SU-DHL-6 (cell line): ENCODE results near the gene HSDL2.
A peak's percentile ranks its signal among the peaks of the same experiment; 100 is the strongest.

Experiments used
- H2AFZ ChIP-seq: fragments of 200-600 bp; sonication (generic); 2 replicates; pipeline ENCODE4 v1.6.1; 2014; ENCODE audit warnings: low read depth, mild to moderate bottlenecking, moderate library complexity, mixed read lengths, antibody characterized with exemption, low read length; ENCODE audit not compliant: severe bottlenecking
- H3F3A ChIP-seq: fragments of 200-600 bp; shearing (Covaris generic); 2 replicates; pipeline ENCODE4 v1.6.0; 2016; ENCODE audit warnings: antibody characterized with exemption, mild to moderate bottlenecking; ENCODE audit not compliant: insufficient read depth
- H3K27ac ChIP-seq: fragments of 200-600 bp; sonication (generic); 2 replicates; pipeline ENCODE4 v1.5.1; 2016; ENCODE audit warnings: low read depth, mild to moderate bottlenecking, low read length, moderate library complexity, mixed read lengths
- H3K27me3 ChIP-seq: fragments of 200-600 bp; sonication (generic), shearing (Covaris generic); 2 replicates; pipeline ENCODE4 v1.6.0; 2014; ENCODE audit warnings: mild to moderate bottlenecking, low read length
- H3K36me3 ChIP-seq: fragments of 200-600 bp; sonication (generic); 2 replicates; pipeline ENCODE4 v1.6.1; 2014; ENCODE audit warnings: mild to moderate bottlenecking, low read length, mixed read lengths
- H3K4me2 ChIP-seq: fragments of 300-600, 200-600 bp; shearing (Covaris generic), sonication (generic); 2 replicates; pipeline ENCODE4 v1.6.0; 2014; ENCODE audit warnings: low read length, low read depth, mild to moderate bottlenecking; ENCODE audit not compliant: poor library complexity, severe bottlenecking
- H3K4me3 ChIP-seq: fragments of 200-600 bp; sonication (generic); 2 replicates; pipeline ENCODE4 v1.5.1; 2014; ENCODE audit warnings: antibody characterized with exemption, low read length, mild to moderate bottlenecking, mixed read lengths; ENCODE audit not compliant: insufficient read depth, poor library complexity, severe bottlenecking
- H3K79me2 ChIP-seq: fragments of 200-600 bp; sonication (generic); 2 replicates; pipeline ENCODE4 v1.6.1; 2014; ENCODE audit warnings: mild to moderate bottlenecking, low read length, moderate library complexity; ENCODE audit not compliant: insufficient read depth
- H3K9ac ChIP-seq: fragments of 200-600 bp; sonication (generic); 2 replicates; pipeline ENCODE4 v1.7.0; 2014; ENCODE audit warnings: mild to moderate bottlenecking, low read length
- H3K9me2 ChIP-seq: fragments of 200-600 bp; sonication (generic); replicated peaks from 2 replicates; pipeline ENCODE4 v1.6.1; 2014; ENCODE audit warnings: low read length; ENCODE audit not compliant: insufficient read depth
- H3K9me3 ChIP-seq: fragments of 200-600 bp; sonication (generic); 2 replicates; pipeline ENCODE4 v1.6.1; 2014; ENCODE audit warnings: low read length, mixed read lengths; ENCODE audit not compliant: insufficient read depth
- H4K20me1 ChIP-seq: fragments of 200-600 bp; sonication (generic); 2 replicates; pipeline ENCODE4 v1.6.1; 2014; ENCODE audit warnings: low read depth, mild to moderate bottlenecking, antibody characterized with exemption, low read length, moderate library complexity, mixed read lengths
- EZH2phosphoT487 ChIP-seq: fragments of 200-600 bp; sonication (generic), shearing (Covaris generic); conservative IDR thresholded peaks from 2 replicates; pipeline ENCODE4 v1.6.1; 2018; ENCODE audit warnings: mild to moderate bottlenecking, antibody characterized with exemption, low read length, moderate library complexity, mixed read lengths
- TF ChIP-seq, protein P1 (sequence below): fragments of 200-600 bp; sonication (generic); IDR thresholded peaks from one replicate; pipeline ENCODE4 v1.5.1; 2017; ENCODE audit warnings: antibody characterized with exemption, mild to moderate bottlenecking, low read length, moderate library complexity; ENCODE audit not compliant: insufficient read depth, poor library complexity, severe bottlenecking

Gene HSDL2

DNA sequence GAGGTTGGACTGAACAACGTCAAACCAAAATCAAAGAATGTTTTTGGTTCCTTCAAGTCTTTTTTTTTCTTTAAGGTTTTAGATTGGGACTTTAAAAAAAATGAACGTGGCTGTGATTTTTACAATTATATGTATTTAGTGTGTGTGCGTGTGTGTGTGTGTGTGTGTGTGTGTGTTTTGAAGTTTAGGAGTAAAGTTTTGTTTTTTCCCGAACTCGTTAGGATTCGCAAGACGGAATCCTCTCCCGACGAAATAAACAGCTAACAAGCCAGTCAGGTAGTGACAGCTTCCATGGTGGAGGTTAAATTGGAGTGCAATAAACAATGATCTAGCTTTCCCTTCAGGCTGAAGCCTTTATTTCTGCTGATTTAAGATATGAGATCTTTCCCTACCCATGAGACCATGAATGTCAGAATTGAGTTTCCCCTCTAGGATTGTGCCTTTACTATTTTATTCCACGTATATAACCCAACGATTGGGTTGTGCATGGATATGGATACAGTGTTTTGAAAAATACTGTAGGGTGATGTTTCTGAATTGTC, 108.0 kb downstream of the HSDL2 start:
- H3K27me3 ChIP-seq = no peaks in the 10 kb centered on the region
- peaks cover under 1% of the 10 kb centered on the region; the same call in 1 of the 2 replicates for H3K36me3 ChIP-seq
- H4K20me1 ChIP-seq = no peaks in the 10 kb centered on the region
- H3K27ac ChIP-seq = 0 out of 2 replicates have a peak overlapping the region, but pooled peaks have one; percentile 67
- H2AFZ ChIP-seq = peak overlapping the region; percentile 82
- no peaks in the 10 kb centered on the region for H3K9me2 ChIP-seq
- H3K4me3 ChIP-seq = peak overlapping the region; percentile 97
- H3K9me3 ChIP-seq = no peaks in the 10 kb centered on the region
- no peak for TF ChIP-seq EZH2phosphoT487
- TF ChIP-seq, protein P1, sequence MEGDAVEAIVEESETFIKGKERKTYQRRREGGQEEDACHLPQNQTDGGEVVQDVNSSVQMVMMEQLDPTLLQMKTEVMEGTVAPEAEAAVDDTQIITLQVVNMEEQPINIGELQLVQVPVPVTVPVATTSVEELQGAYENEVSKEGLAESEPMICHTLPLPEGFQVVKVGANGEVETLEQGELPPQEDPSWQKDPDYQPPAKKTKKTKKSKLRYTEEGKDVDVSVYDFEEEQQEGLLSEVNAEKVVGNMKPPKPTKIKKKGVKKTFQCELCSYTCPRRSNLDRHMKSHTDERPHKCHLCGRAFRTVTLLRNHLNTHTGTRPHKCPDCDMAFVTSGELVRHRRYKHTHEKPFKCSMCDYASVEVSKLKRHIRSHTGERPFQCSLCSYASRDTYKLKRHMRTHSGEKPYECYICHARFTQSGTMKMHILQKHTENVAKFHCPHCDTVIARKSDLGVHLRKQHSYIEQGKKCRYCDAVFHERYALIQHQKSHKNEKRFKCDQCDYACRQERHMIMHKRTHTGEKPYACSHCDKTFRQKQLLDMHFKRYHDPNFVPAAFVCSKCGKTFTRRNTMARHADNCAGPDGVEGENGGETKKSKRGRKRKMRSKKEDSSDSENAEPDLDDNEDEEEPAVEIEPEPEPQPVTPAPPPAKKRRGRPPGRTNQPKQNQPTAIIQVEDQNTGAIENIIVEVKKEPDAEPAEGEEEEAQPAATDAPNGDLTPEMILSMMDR = no peak
- H3K4me2 ChIP-seq = peak overlapping the region; percentile 82
- H3K9ac ChIP-seq = peak overlapping the region; percentile 88
- no peaks in the 10 kb centered on the region for H3F3A ChIP-seq
- H3K79me2 ChIP-seq = peaks cover 56% of the 10 kb centered on the region

DNA sequence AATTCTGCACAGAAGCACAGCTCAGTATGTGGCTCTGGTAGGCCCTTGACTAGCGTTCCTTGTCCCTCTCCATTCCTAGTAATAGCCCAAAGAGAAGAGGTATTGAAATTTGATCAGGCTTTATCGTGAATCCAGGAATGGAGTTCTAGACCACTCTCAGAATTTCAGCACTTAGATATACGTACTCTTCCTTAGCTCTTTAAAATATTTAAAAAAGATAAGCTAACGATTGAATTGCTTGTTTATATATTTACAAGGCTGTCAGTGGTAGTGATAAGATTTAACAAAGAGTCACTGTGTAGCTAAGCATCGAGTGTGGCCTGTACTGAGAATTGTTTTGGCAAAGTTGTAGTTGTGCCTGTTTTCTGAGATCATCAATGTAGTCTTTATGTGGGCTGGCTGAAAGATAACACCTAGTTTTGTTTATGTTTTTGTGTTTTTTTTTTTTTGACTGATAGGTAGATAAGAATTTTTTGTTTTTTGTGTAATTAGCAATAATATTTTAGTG, 109.2 kb downstream of the HSDL2 start:
- H3K4me2 ChIP-seq = peak overlapping the region; percentile 82
- H2AFZ ChIP-seq = no peak overlapping the region
- no peak overlapping the region for H3K4me3 ChIP-seq
- H3K27me3 ChIP-seq = no peaks in the 10 kb centered on the region
- H3K9me3 ChIP-seq = peaks cover 4% of the 10 kb centered on the region; the same call in 1 of the 2 replicates
- peaks cover 13% of the 10 kb centered on the region for H3K36me3 ChIP-seq
- TF ChIP-seq, protein P1 = no peak
- TF ChIP-seq EZH2phosphoT487 = no peak
- H3K9me2 ChIP-seq = no peaks in the 10 kb centered on the region
- H3K9ac ChIP-seq = no peak overlapping the region
- H3K79me2 ChIP-seq = peaks cover 69% of the 10 kb centered on the region
- H3K27ac ChIP-seq = no peak overlapping the region
- no peaks in the 10 kb centered on the region for H3F3A ChIP-seq
- no peaks in the 10 kb centered on the region for H4K20me1 ChIP-seq

DNA sequence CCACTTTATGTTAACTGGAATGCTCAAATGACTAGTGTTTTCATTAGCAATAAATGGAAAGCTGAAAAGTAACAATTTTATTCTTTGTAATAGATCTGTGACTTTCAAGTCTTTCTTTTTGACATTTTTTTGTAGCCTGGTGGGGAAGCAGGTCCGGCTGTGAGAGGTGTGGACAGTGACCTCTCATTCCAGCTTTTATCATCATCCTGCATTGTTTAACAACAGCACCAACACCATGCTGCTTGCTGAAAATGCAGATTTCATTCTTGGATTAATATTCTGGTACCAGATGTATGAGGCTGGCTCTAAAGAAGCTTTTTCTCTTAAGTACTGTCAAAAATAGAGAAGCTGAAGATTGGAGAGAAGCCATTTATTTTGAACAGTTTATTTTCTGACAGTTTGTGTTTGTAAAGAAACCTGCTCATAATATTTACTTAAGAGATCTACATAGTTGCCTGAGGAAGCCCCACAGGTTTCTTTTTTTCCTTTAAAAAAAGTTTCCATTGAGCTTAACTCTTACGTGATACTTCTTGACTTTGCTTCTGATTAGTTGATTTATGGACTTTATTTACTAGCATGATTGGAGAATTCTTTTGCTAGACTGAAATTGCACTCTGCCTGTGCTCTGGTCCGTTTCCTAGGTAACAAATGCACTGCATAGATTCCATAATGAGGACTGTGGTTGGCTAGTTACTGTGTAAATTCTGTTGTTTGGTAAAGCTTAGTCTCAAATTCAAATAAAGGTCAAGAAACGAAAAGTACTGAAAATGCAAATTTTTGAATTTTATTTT, 110.2 kb downstream of the HSDL2 start:
- H3K9me3 ChIP-seq = peaks cover 4% of the 10 kb centered on the region; the same call in 1 of the 2 replicates
- H3K79me2 ChIP-seq = peaks cover 78% of the 10 kb centered on the region
- no peaks in the 10 kb centered on the region for H3F3A ChIP-seq
- TF ChIP-seq, protein P1 = no peak
- no peak for TF ChIP-seq EZH2phosphoT487
- H2AFZ ChIP-seq = no peak overlapping the region
- H3K9me2 ChIP-seq = no peaks in the 10 kb centered on the region
- H3K36me3 ChIP-seq = peaks cover 22% of the 10 kb centered on the region
- no peaks in the 10 kb centered on the region for H3K27me3 ChIP-seq
- H4K20me1 ChIP-seq = no peaks in the 10 kb centered on the region
- H3K4me2 ChIP-seq = peak overlapping the region; percentile 6
- no peak overlapping the region for H3K27ac ChIP-seq
- H3K9ac ChIP-seq = no peak overlapping the region
- no peak overlapping the region for H3K4me3 ChIP-seq
